IMR-90 (cell line): Measurements from ENCODE around the gene ZNF221. TPM values are rescaled to one million over a fixed set of nuclear protein-coding genes. Genes with fewer than 3 reads are reported as not detected.
"Not testable (repeated sequence)": the region's sequence is repeated elsewhere in the genome, so short reads cannot be mapped to it uniquely, and the experiment has no call there.

Experiments used
- ATAC-seq: fragments of 200-7000 bp; cut with Tn5 transposase; 2 replicates; pipeline ENCODE4 v1.9.1; 2020; ENCODE audit warnings: low read depth, mild to moderate bottlenecking, moderate library complexity
- BruUV-seq: library from RNA; stranded (reverse); fragments of 400-500 nt; replicated peaks from 2 replicates; lab custom pipeline; 2021; lab: Mats Ljungman, UMichigan
- CTCF ChIA-PET: fragments of 300-600 bp; formaldehyde crosslinking; extraction: SDS; loops from one replicate; lab custom pipeline; 2021; ENCODE audit warnings: antibody characterized with exemption; lab: Yijun Ruan, JAX
- POLR2A ChIA-PET: fragments of 300-600 bp; sonication (Branson Sonifier 250); formaldehyde crosslinking; loops from one replicate; lab custom pipeline; 2022; ENCODE audit warnings: antibody characterized with exemption; ENCODE audit not compliant: unreplicated experiment; lab: Charles Lee
- DNase-seq: peaks from one replicate; pipeline ENCODE4 v3.0.0; 2013
- H2AFZ ChIP-seq: replicated peaks from 2 replicates; pipeline ENCODE3; 2013; ENCODE audit warnings: low read length, mild to moderate bottlenecking; ENCODE audit not compliant: poor library complexity
- H2AK5ac ChIP-seq: 2 replicates; pipeline ENCODE4 v1.6.1; 2013; ENCODE audit warnings: low read depth, low read length, inconsistent platforms
- H2AK9ac ChIP-seq: replicated peaks from 2 replicates; pipeline ENCODE3; 2013; ENCODE audit warnings: mild to moderate bottlenecking, low read depth, low read length, moderate library complexity; ENCODE audit not compliant: poor library complexity
- H2BK120ac ChIP-seq: 2 replicates; pipeline ENCODE4 v1.6.1; 2013; ENCODE audit warnings: low read depth, low read length, inconsistent platforms
- H2BK15ac ChIP-seq: 3 replicates; pipeline ENCODE4 v1.6.1; 2013; ENCODE audit warnings: low read depth, low read length, inconsistent platforms
- H2BK20ac ChIP-seq: 2 replicates; pipeline ENCODE4 v1.6.1; 2013; ENCODE audit warnings: low read depth, mild to moderate bottlenecking, inconsistent platforms, low read length, moderate library complexity
- H2BK5ac ChIP-seq: 2 replicates; pipeline ENCODE4 v1.6.1; 2013; ENCODE audit warnings: mild to moderate bottlenecking, low read depth, low read length, inconsistent platforms; ENCODE audit not compliant: poor library complexity, severe bottlenecking
- H3K14ac ChIP-seq: replicated peaks from 2 replicates; pipeline ENCODE4 v1.6.1; 2013; ENCODE audit warnings: low read depth, low read length, inconsistent platforms
- H3K18ac ChIP-seq: 2 replicates; pipeline ENCODE4 v1.6.1; 2013; ENCODE audit warnings: low read depth, low read length, control low read depth
- H3K23ac ChIP-seq: 2 replicates; pipeline ENCODE4 v1.6.1; 2013; ENCODE audit warnings: low read depth, low read length, inconsistent platforms
- H3K27ac ChIP-seq: 2 replicates; pipeline ENCODE4 v1.5.1; 2013; ENCODE audit warnings: mild to moderate bottlenecking, control low read depth, low read length; ENCODE audit not compliant: insufficient read depth
- H3K27me3 ChIP-seq: 2 replicates; pipeline ENCODE4 v1.6.1; 2013; ENCODE audit warnings: low read length; ENCODE audit not compliant: control insufficient read depth, insufficient read depth
- H3K36me3 ChIP-seq: 2 replicates; pipeline ENCODE4 v1.6.1; 2013; ENCODE audit warnings: low read length, mixed read lengths; ENCODE audit not compliant: control insufficient read depth, insufficient read depth
- H3K4ac ChIP-seq: 2 replicates; pipeline ENCODE4 v1.6.1; 2013; ENCODE audit warnings: low read depth, low read length, inconsistent platforms
- H3K4me1 ChIP-seq: 2 replicates; pipeline ENCODE4 v1.6.1; 2013; ENCODE audit warnings: low read length, mixed read lengths; ENCODE audit not compliant: control insufficient read depth, insufficient read depth
- H3K4me2 ChIP-seq: 2 replicates; pipeline ENCODE4 v1.6.1; 2013; ENCODE audit warnings: low read depth, mild to moderate bottlenecking, control low read depth, low read length, moderate library complexity
- H3K4me3 ChIP-seq: 2 replicates; pipeline ENCODE4 v1.5.1; 2013; ENCODE audit warnings: low read depth, mild to moderate bottlenecking, control low read depth, low read length, moderate library complexity; ENCODE audit not compliant: insufficient read depth
- H3K56ac ChIP-seq: 2 replicates; pipeline ENCODE4 v1.6.1; 2013; ENCODE audit warnings: low read length, inconsistent platforms; ENCODE audit not compliant: insufficient read depth; ENCODE audit errors: extremely low read depth
- H3K79me1 ChIP-seq, 2 experiments: 2 replicates each; pipeline ENCODE4 v1.6.1; 2013; ENCODE audit warnings: low read length in 2 of 2, inconsistent platforms in 1 of 2, low read depth in 1 of 2
- H3K9ac ChIP-seq: 2 replicates; pipeline ENCODE4 v1.6.1; 2013; ENCODE audit warnings: low read depth, low read length, control low read depth
- H3K9me1 ChIP-seq: 2 replicates; pipeline ENCODE4 v1.6.1; 2013; ENCODE audit warnings: low read length, inconsistent platforms; ENCODE audit not compliant: insufficient read depth
- H3K9me3 ChIP-seq: 2 replicates; pipeline ENCODE4 v1.6.1; 2013; ENCODE audit warnings: low read length; ENCODE audit not compliant: control insufficient read depth, insufficient read depth
- H4K20me1 ChIP-seq: 2 replicates; pipeline ENCODE4 v1.6.1; 2013; ENCODE audit warnings: low read length, inconsistent platforms; ENCODE audit not compliant: insufficient read depth
- H4K5ac ChIP-seq: 2 replicates; pipeline ENCODE4 v1.6.1; 2013; ENCODE audit warnings: mild to moderate bottlenecking, low read depth, low read length, control low read depth
- H4K8ac ChIP-seq, 2 experiments: 2 replicates each; pipeline ENCODE4 v1.6.1; 2013; ENCODE audit warnings: low read depth in 2 of 2, low read length in 2 of 2, control low read depth in 1 of 2, inconsistent platforms in 1 of 2
- H4K91ac ChIP-seq: 2 replicates; pipeline ENCODE4 v1.6.1; 2013; ENCODE audit warnings: low read depth, low read length, inconsistent platforms; ENCODE audit not compliant: insufficient read depth
- WGBS, 2 experiments: methylation state at CpG; one replicate each; pipeline versions ENCODE4 v1.1.5 to v1.1.7; 2013; ENCODE audit warnings: missing lambda C conversion rate in 2 of 2; ENCODE audit not compliant: insufficient read length in 1 of 2; ENCODE audit errors: extremely low coverage in 2 of 2; 5-methylcytosine and 5-hydroxymethylcytosine counted together
- dilution Hi-C: fragments of 300-500 bp; cut with HindIII; formaldehyde crosslinking; loops from one replicate; pipeline ENCODE4 v1.14.3; 2018; ENCODE audit warnings: low sequenced_read_pairs; ENCODE audit not compliant: unreplicated experiment
- in situ Hi-C: fragments of 300-500 bp; cut with MboI; formaldehyde crosslinking; loops from 3 replicates; pipeline ENCODE4 v1.14.3; 2019; ENCODE audit warnings: low sequenced_read_pairs, inconsistent platforms, mixed read lengths
- intact Hi-C: fragments of 100-400 bp; cut with micrococcal nuclease; formaldehyde crosslinking; loops from 2 replicates; pipeline ENCODE4 v1.10.0; 2022
- polyA plus RNA-seq, 3 experiments: library from polyadenylated mRNA; depleted of rRNA; stranded (reverse); fragments of >200 nt; gene quantifications; 2 replicates each; pipeline ENCODE4 v1.2.3, GENCODE V29; 2012; ENCODE audit warnings: low replicate concordance in 1 of 3
- total RNA-seq: library from RNA; depleted of rRNA; stranded (reverse); fragments of >200 nt; gene quantifications from 2 replicates; pipeline ENCODE4 v1.2.3, GENCODE V29; 2012

Gene ZNF221
- total and polyA plus RNA-seq, 2 of the 4 experiments (the other 2 are of a cell fraction): 1.0 to 10.6 TPM

DNA sequence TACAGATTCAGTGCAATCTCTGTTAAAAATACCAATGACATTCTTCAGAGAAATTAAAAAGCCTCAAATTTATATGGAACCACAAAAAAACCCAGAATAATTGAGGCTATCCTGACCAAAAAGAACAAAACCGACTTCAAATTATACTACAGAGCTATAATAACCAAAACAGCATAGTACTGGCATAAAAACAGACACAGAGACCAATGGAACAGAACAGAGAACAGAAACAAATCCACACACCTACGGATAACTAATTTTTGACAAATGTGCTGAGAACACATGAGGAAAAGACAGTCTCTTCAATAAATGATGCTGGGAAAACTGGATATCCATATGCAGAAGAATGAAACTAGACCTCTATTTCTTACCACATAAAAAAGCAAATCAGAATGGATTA lies 1.2 kb upstream of the ZNF221 start:
- H3K4me2 ChIP-seq, H3K4me1 ChIP-seq, H2AK9ac ChIP-seq, H3K9me3 ChIP-seq, H3K4ac ChIP-seq, DNase-seq, H3K56ac ChIP-seq, H3K14ac ChIP-seq, H2AK5ac ChIP-seq, H4K91ac ChIP-seq, H3K23ac ChIP-seq, H4K20me1 ChIP-seq, intact Hi-C loops, in situ Hi-C loops, H2AFZ ChIP-seq, H3K27me3 ChIP-seq, BruUV-seq, H2BK15ac ChIP-seq, dilution Hi-C loops, CTCF ChIA-PET, H2BK20ac ChIP-seq, H3K9me1 ChIP-seq, H4K5ac ChIP-seq, H2BK120ac ChIP-seq, POLR2A ChIA-PET, H3K4me3 ChIP-seq, H2BK5ac ChIP-seq, ATAC-seq, H3K18ac ChIP-seq, H3K36me3 ChIP-seq, H3K27ac ChIP-seq, H4K8ac ChIP-seq, H3K9ac ChIP-seq: not testable (repeated sequence)
- peaks cover 5 to 21% of the 10 kb centered on the region in 2 experiments; a peak in 3 of 4 replicates for H3K79me1 ChIP-seq
- WGBS, 2 experiments: no CpG with 5 or more reads among the region's 2 CpGs
